ENCODE data around the gene MAST3.

MAST3 gene

GRCh38 chr19:18135712-18136584 lies 38.4 kb downstream of the MAST3 start:
- in situ Hi-C loops (cut with HindIII; ENCODE audit: low sequenced_read_pairs): no loop called here

- in situ Hi-C loops (cut with HindIII; ENCODE audit: low sequenced_read_pairs): no loop called here
These were observed 39.7 kb downstream of the MAST3 start for GRCh38 chr19:18137242-18137641.

- in situ Hi-C loops (cut with HindIII; ENCODE audit: low sequenced_read_pairs): no loop called here
These were observed 40.2 kb downstream of the MAST3 start for GRCh38 chr19:18137657-18138339.

DNA sequence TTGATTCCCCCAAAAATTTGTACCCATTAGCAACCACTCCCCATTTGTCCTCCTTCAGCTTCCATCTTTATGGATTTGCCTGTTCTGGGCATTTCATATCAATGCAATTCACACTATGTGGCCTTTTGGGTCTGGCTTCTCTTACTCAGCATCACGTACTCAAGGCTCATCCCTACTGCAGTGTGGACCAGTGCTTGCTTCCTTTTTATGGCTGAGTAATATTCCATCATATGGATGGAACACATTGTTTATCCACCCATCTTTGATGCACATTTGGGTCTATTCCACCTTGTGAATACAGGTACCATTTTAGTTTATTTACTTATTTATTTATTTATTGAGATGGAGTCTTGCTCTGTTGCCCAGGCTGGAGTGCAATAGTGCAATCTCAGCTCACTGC lies 42.9 kb downstream of the MAST3 start:
- in situ Hi-C loops (cut with HindIII; ENCODE audit: low sequenced_read_pairs): no loop called here

- in situ Hi-C loops (cut with HindIII; ENCODE audit: low sequenced_read_pairs): no loop called here
These were observed 43.5 kb downstream of the MAST3 start for GRCh38 chr19:18141031-18141430.

- in situ Hi-C loops (cut with HindIII; ENCODE audit: low sequenced_read_pairs): no loop called here
These were observed 46.3 kb downstream of the MAST3 start for GRCh38 chr19:18143902-18144301.

GRCh38 chr19:18144361-18144760 lies 46.8 kb downstream of the MAST3 start:
- in situ Hi-C loops (cut with HindIII; ENCODE audit: low sequenced_read_pairs): no loop called here

GRCh38 chr19:18144906-18145305 lies 47.3 kb downstream of the MAST3 start:
- in situ Hi-C loops (cut with HindIII; ENCODE audit: low sequenced_read_pairs): no loop called here

- in situ Hi-C loops (cut with HindIII; ENCODE audit: low sequenced_read_pairs): no loop called here
These were observed 47.9 kb downstream of the MAST3 start for GRCh38 chr19:18145391-18145999.

- in situ Hi-C loops (cut with HindIII; ENCODE audit: low sequenced_read_pairs): no loop called here
These were observed 49.8 kb downstream of the MAST3 start for GRCh38 chr19:18147396-18147795.

DNA sequence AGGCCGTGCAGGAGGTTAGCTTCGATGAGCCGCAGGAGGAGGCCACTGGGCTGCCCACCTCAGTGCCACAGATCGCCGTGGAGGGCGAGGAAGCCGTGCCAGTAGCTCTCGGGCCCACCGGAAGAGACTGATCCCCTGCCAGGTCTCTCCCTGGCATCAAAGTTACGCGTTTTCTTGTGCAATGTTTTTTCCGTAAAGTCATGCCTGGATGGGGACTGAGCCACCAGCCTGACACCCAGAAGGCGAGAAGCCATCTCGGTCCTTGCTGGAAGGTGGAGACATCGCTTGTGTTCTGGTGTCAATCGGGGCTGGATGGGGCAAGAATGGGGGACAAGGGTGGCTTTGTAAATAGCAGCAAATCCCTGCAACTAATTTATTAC lies 52.0 kb downstream of the MAST3 start:
- in situ Hi-C loops (cut with HindIII; ENCODE audit: low sequenced_read_pairs): no loop called here

DNA sequence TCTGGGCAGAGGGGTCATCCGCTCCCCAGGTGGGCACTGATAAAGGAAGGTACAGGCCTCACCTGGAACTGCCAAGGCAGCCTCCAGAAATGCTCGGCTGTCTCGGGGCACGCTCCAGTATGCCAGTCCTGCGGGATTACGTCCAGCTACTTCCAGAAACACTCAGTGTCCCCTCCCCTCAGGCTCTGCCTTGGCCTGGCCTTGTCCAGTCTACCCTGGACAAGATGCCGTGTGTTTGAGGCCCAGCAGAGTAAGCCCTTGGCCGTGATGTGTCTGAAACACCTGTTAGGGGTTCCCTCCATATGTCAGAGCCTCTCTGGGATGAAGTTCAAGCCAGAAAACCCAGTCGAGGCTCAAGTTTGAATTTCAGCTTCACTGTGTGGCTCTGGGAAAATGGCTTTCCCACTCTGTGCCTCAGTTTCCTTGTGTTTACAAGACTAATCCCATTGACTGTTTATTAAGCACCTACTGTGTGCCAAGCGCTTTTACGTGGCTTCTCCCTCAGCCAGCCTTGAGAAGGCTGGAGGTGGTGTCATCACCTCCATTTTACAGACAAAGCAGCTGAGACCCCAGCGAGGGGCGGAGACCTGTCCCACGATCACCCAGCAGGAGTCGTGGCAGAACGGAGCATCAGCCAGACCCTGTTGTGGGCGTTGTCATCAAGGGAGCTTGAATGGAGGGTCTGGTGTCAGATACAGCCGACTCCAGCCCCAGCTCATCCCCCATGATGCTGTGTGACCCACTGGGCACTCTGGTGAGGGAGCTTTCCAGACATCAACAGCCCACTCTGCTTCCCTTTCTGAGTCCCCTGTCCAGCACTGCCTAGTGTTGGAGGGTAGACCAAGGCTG lies 53.4 kb downstream of the MAST3 start:
- in situ Hi-C loops (cut with HindIII; ENCODE audit: low sequenced_read_pairs): no loop called here

- in situ Hi-C loops (cut with HindIII; ENCODE audit: low sequenced_read_pairs): no loop called here
These were observed 54.9 kb downstream of the MAST3 start for GRCh38 chr19:18152442-18152816.

DNA sequence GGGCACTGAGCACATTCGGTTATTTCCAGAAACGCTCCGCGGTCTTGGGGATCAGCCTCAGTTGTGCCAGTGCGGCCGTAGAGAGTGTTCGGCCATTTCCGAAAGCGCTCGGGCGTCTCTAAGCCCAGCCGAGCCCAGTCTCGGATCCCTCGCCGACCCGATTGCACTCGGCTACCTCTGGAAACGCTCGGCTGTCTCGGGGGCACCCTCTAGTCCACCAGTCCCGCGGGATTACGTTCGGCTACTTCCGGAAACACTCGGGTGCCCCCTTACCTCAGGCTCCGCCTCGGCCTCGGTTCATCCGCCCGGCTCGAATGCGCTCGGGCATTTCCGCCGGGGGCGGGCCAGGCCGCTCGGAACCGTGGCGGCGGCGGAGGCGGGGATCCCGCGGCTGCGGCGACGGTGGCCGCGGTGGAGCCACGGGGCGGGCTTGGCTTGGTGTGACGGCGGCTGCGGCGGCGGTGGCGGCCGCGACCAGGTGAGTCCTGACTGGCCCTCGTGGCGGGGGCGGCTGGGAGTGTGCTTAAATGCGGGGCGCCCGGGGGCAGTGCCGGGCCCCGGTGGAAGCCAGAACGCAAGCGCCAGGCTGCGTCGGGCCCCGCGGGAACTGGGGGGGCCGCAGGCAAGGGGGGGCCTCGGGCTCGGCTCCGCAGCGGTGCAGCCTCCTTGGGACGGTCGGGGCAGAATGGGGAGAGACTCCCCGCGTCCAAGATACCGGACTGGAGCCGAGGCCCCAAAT lies 55.4 kb downstream of the MAST3 start, which contains the start of gene PIK3R2:
Gene PIK3R2, plus strand, starts transcription at position 347 of the 739 bp plus-strand sequence. CDS start 2,717 bp downstream, outside the sequence.
- in situ Hi-C loops (cut with HindIII; ENCODE audit: low sequenced_read_pairs): no loop called here

DNA sequence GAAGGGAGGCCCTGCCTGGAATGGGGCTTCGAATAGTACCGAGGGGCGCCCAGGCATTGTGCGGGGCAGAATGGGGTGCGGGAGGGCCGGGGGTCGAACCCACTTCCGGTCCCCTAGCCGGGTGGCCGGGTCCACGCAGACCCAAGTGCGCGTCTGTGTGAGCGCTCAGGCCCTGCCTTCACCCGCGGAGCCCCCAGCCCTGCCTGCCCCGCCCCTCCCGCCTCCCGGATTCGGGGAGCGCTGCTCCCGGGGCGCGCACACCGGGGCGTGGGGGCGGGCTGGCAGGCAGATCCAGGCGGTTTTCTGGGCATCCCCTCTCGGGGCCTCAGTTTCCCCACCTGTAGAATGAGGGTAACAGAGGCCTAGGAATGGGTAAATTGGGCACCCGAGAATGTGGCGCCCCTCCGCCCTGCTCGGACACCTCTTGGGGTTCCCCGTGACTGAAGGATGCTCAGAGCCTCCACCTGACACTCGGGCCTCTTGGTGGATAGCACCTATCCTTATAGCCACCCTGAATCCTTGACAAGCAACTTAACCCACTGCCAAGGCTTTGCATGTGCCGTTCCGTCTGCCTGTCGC lies 56.1 kb downstream of the MAST3 start:
- in situ Hi-C loops (cut with HindIII; ENCODE audit: low sequenced_read_pairs): no loop called here

DNA sequence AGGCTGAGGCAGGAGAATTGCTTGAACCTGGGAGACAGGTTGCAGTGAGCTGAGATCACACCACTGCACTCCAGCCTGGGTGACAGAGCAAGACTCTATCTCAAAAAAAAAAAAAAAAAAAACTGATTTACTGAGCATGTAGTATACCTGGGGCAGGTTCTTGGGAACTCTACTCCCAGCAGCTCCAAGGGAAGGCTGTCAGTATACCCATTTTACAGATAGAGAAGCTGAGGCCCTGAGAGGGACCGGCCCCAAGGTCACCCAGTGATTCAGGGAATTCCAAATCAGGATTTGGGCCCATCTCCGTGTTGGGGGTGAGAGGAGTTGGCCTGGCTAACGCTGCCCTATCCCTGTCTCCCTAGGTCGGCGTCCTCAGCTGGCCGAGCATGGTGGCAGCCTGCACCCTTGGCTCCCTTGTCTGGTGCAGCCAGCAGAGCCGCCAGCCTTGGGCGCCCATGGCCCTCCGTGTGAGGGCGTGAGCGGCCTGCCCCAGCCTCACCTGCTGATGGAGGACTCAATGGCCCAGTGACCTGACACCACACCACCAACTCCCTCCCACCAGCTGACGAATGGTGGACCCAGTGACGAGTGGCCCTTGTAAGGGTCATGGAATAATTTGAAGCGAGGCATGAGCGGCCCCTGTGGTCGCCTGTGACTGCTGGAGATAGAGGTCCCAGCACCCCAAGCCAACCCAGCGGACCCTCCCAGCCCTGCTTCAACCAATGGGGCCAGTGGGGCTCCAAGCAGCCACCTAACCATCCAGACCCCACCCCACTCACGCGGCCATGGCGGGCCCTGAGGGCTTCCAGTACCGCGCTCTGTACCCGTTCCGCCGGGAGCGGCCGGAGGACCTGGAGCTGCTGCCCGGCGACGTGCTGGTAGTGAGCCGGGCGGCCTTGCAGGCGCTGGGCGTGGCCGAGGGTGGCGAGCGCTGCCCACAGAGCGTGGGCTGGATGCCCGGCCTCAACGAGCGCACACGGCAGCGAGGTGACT lies 57.8 kb downstream of the MAST3 start:
- in situ Hi-C loops (cut with HindIII; ENCODE audit: low sequenced_read_pairs): no loop called here

GRCh38 chr19:18156268-18156667 lies 58.7 kb downstream of the MAST3 start:
- in situ Hi-C loops (cut with HindIII; ENCODE audit: low sequenced_read_pairs): no loop called here

GRCh38 chr19:18156841-18157464 lies 59.4 kb downstream of the MAST3 start:
- in situ Hi-C loops (cut with HindIII; ENCODE audit: low sequenced_read_pairs): no loop called here
